ENCODE data around the gene RTCA.

GRCh38 chr1:100302739-100303138, 36.7 kb downstream of the RTCA start:
- TF ChIP-seq CTCF (IDR thresholded peaks at IDR 0.05), result no peak
- TF ChIP-seq POLR2A (IDR thresholded peaks at IDR 0.05), result no peak
